HG03097 (cell line): ENCODE measurements around the gene MRPL34.
"Not testable (repeated sequence)": the region's sequence is repeated elsewhere in the genome, so short reads cannot be mapped to it uniquely, and the experiment has no call there.

Experiments used
- ATAC-seq: cut with Tn5 transposase; IDR thresholded peaks from one replicate; pipeline ENCODE4 v1.9.1; 2021; ENCODE audit not compliant: unreplicated experiment, low FRiP score

MRPL34 gene

DNA sequence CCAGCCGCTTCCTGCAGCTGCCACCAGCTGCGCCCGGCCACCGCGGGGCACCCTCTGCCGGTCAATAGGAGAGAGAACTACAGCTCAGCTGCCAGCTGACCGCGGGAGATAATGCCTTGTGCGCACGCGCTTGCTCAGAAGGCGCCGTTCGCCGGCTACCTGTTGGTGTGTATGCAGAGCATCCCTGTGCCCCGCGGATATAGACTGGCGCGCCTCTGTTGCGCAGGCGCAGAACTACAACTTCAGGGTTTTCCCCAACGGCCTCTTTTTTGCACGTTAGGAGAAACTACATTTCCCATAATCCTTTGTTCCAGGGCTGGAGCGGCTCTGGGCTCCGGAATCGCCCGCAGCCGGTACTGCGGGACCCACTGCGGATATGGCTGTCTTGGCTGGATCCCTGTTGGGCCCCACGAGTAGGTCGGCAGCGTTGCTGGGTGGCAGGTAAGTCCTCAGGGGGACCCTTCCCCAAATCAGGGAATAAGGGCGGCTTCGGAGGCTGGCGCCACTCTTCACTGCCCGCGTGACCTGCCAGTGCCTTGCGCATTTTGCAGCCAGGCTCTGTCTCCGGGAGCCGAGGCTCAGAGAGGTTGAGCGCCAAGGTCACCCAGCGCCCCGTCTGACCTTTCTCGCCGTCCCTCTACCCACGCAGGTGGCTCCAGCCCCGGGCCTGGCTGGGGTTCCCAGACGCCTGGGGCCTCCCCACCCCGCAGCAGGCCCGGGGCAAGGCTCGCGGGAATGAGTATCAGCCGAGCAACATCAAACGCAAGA lies at the start of gene MRPL34:
Gene MRPL34, plus strand, starts transcription at position 356 of the 768 bp plus-strand sequence. Its CDS starts 21 bp downstream, at position 377.
- ATAC-seq = peak; percentile 79

DNA sequence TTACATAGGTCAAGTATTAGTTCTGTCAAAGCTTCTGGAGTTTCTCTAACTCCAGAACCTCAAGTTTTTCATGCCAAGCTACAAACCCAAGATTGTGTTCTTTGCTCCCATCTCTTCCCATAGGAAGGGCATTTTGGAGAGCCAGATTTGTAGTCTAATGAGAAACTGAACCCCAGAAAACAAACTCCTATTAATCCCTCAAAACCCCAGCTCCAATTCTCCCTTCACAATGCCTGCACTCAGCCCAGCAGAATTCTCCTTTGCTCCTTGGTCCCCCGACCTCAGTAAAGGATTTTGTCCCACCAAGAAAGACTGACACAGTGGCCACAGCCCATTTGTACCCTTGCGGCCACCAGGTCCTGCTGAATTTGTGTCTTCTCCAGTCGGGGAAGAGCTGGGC lies 49.5 kb upstream of the MRPL34 start:
- ATAC-seq = no peak

DNA sequence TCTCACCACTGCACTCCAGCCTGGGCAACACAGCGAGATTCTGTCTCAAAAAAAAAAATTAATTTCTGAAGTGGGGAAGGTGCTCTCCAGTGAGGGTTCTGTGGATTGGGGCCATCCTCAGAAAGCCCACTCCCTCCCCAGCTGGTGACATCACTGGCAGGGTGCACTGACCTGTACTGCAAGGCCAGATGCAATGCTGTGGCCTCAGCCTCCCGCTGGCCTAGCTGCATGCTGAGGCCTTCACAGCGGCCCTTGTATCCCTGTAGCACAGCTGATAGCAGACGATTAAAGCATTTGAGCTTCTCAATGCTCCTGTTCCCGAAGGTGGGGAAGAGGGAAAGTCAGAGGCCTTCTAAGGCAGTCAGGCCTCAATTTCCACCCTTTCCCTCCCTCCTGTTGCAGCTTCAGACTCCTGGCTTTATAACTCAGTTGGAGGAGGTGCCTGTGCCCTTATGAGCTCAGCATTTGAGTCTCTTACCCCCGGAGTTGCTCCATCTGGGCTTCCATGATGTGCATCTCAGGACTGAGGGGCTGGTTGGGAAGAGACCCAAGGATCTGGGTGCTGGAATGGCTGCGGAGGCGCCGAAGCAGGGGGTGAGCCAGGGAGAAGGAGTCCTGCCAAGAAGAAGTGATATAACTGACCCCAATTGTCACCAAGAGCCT lies 46.4 kb upstream of the MRPL34 start:
- no peak for ATAC-seq

DNA sequence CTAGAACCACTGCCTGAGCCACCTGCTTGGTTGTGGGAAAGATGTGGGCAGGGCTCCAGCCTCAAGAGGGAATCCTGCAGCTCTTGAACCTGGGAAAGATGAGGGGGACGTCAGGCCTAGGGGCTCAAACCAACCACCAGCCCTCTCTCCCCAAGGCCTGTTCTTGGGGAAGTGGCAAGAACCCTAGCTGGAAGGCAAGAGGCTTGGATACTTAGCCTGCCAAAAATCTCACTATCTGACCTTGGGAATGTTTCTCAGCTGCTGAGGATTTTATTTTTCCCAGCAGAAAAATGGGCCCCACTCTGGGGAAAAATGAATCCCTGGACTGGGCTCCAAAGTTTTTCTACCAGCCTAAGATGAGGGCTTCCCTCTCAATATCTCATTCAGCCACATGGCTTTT lies 45.7 kb upstream of the MRPL34 start:
- no peak for ATAC-seq

- ATAC-seq = peak; percentile 66
Measured at GRCh38 chr19:17260842-17261325, 44.8 kb upstream of the MRPL34 start.

- no peak for ATAC-seq
Measured at GRCh38 chr19:17262557-17262956, 43.1 kb upstream of the MRPL34 start.

DNA sequence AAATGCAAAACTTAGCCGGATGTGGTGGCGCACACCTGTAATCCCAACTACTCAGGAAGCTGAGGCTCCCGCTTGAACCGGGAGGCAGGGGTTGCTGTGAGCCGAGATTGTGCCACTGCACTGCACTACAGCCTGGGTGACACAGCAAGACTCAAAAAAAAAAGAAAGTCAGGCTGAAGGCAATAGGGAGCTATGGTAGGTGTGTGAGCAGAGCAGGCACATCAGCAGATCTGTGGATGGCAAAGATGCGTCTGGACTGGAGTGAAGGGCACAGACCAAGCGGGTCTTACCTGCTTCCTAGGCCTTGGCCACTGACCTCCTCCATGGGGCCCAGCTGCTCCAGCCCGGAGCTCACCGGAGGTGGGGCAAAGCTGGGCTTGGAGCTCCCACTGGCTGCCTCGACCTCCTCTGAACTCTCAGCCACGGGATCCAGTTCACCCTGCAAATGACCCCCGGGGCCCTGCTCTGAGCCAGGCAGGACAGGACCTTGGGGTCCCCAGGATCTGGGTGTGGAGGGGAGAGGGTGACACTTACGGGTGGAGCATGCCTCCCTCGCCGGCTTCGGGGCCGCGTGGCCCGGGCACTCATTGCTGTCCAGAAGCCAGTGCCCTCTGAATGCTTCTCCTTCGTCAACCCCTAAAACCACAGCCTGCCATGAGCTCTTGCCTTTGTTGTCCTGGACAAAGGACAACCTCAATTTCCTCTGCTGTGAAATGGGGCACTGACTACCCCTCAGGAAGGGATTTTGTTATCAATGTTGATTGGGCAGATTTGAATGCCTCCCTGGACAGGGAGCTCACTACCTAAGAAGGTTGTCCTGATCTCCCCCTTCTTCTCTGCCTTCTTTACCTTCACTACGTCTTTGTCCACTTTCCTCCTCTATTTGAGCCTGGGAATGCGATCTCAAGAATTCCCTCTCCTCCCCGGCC lies 41.7 kb upstream of the MRPL34 start:
- no peak for ATAC-seq

GRCh38 chr19:17264641-17264979 lies 41.1 kb upstream of the MRPL34 start, which contains the start of gene USHBP1:
USHBP1 (minus strand) TSS chr19:17264745; CDS start chr19:17264299, 446 bp downstream.
- no peak for ATAC-seq

GRCh38 chr19:17266026-17266425 lies 39.6 kb upstream of the MRPL34 start:
- no peak for ATAC-seq

DNA sequence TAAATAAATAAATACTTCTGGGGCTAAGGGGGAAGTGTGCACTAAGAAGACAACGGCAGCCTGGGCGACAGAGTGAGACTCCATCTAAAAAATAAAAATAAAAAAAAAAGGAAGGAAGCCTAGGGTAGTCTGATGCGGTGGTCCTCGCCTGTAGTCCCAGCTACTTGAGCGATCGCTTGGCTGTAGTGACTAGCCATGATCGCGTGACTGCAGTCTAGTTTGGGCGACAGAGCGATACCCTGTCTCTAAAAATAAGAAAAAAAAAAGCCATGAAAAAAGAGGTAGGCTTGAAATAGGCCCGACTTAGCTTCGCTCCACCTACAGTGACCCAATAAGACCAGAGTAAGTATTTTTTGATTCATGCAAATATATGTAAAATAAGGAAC lies 39.1 kb upstream of the MRPL34 start:
- ATAC-seq = peak; percentile 5

DNA sequence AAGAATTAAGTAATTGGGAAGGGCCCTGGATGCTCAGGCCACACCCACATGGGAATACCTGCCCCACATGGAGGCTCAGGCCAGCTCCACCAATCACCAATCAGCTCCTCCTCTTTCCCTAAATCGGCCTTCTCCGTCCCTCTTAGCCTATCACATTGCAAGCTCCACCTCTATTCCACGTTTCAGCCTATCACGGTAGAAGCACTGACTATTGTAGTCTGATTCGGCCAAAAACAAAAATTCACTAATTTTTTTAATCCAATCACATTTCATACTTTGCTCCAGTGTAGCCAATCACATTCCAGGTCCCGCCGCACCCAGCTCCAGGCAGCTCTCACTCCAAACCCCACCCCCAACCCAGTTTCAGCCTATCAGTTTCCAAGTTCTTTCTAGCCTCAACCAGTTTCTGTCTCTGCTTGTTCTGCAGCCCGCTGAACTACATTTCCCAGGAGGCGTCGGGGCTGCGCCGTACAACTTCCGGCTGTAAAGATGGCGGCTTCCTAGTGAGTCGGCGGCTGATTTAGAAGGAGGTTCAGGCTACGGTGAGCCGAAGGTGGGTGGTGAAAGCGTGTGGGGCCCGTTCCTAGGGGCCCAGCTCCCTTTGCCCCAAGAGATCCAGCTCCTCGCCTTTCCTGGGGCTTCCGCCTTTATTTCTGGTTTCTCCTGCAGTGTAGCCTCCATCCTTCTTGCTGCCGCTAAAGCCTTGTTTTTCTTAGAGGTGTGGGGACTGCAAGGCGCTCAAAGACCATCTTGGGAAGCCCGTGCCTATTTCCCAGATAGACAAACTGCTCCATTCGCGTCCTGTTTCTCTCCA lies 38.5 kb upstream of the MRPL34 start, which contains the start of gene BABAM1:
Gene BABAM1, plus strand, starts transcription at position 469 of the 814 bp plus-strand sequence. CDS start 1,364 bp downstream, outside the sequence.
- ATAC-seq = peak; percentile 93

DNA sequence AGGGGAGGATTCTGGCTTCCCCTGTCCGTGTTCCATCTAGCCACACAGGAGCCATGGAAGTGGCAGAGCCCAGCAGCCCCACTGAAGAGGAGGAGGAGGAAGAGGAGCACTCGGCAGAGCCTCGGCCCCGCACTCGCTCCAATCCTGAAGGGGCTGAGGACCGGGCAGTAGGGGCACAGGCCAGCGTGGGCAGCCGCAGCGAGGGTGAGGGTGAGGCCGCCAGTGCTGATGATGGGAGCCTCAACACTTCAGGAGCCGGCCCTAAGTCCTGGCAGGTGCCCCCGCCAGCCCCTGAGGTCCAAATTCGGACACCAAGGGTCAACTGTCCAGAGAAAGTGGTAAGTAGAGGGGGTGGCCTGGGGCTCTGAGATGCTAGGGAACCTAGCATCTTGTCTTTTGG lies 36.9 kb upstream of the MRPL34 start:
- ATAC-seq = no peak

DNA sequence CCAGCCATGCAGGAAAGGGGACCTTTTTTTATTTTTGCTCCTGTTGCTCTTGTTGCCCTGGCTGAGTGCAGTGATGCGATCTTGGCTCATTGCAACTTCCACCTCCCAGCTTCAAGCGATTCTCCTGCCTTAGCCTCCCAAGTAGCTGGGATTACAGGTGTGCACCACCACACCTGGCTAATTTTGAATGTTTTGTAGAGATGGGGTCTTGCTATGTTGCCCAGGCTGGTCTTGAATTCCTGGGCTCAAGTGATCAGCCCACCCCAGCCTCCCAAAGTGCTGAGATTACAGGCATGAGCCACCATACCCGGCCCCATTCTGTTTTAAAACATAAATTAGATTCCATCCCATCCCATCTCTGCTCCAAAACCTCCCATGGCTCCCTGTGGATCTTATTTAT lies 30.8 kb upstream of the MRPL34 start:
- not testable (repeated sequence) for ATAC-seq

- ATAC-seq = no peak
Measured at GRCh38 chr19:17275441-17276175, 30.1 kb upstream of the MRPL34 start.

- ATAC-seq = no peak
Measured at GRCh38 chr19:17279436-17279835, 26.2 kb upstream of the MRPL34 start.

DNA sequence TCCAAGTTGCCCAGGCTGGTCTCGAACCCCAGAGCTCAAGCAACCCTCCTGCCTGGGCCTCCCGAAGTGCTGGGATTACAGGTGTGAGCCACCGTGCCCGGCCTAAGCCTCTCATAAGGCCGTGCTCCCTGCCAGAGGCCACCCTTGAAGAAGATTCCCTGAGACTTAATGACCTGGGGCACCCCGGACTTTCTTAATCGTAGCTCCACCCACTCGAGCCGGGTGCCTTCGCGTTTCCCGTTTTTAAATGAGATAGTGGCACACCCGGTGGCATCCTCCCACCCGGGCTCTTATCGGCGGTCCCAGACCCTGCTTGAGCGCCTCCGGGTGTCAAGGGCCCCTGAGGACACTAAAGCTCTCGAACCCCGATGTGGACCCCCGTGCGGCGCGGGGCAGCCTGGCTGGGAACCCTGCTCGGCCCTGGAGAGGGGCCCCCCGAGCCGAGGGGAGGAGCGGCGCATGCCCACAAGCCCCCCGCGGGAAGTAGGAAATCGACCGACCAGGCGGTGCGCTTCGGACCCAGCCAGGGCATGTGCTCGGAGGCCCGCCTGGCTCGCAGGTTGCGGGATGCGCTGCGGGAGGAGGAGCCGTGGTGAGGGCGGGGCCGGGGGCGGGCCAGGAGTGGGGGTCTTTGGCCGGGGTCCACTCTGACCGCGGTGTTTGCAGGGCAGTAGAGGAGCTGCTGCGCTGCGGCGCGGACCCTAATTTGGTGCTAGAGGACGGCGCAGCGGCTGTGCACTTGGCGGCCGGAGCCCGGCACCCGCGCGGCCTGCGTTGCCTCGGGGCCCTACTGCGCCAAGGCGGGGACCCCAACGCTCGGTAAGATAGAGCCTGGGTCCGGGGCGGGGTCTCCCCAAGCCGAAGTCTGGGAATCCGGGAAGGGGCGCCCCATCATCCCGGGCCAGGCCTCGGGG lies 24.0 kb upstream of the MRPL34 start, which contains the start of gene ANKLE1:
Gene ANKLE1, plus strand, starts transcription at position 511 of the 914 bp plus-strand sequence. Its CDS starts 20 bp downstream, at position 531.
- ATAC-seq = no peak

- peak; percentile 58 for ATAC-seq
Measured at GRCh38 chr19:17282488-17283125, 23.1 kb upstream of the MRPL34 start.
